GM23248 (cell line): Measurements from ENCODE around the gene IVNS1ABP. TPM values are rescaled to one million over a fixed set of nuclear protein-coding genes. Genes with fewer than 3 reads are reported as not detected.
"Not testable (repeated sequence)": the region's sequence is repeated elsewhere in the genome, so short reads cannot be mapped to it uniquely, and the experiment has no call there.

Experiments
- DNase-seq: peaks from one replicate; pipeline ENCODE4 v3.0.0-alpha.2; 2015
- H2AFZ ChIP-seq: fragments of 200-600 bp; sonication (generic); 2 replicates; pipeline ENCODE4 v1.6.1; 2016; ENCODE audit warnings: antibody characterized with exemption
- H3F3A ChIP-seq: fragments of 200-600 bp; sonication (generic); 2 replicates; pipeline ENCODE4 v1.6.1; 2016; ENCODE audit warnings: mild to moderate bottlenecking, antibody characterized with exemption, mixed run types; ENCODE audit not compliant: insufficient read depth
- H3K27ac ChIP-seq: fragments of 200-600 bp; sonication (generic); 2 replicates; pipeline ENCODE4 v1.5.1; 2016; ENCODE audit warnings: mild to moderate bottlenecking
- H3K27me3 ChIP-seq: fragments of 200-600 bp; sonication (generic); replicated peaks from 2 replicates; pipeline ENCODE4 v1.6.1; 2016; ENCODE audit warnings: mild to moderate bottlenecking; ENCODE audit not compliant: insufficient read depth
- H3K36me3 ChIP-seq: fragments of 200-600 bp; sonication (generic); 2 replicates; pipeline ENCODE4 v1.6.1; 2016; ENCODE audit warnings: low read depth, mild to moderate bottlenecking
- H3K4me1 ChIP-seq: fragments of 200-600 bp; sonication (generic); 2 replicates; pipeline ENCODE4 v1.6.1; 2016; ENCODE audit warnings: mild to moderate bottlenecking; ENCODE audit not compliant: insufficient read depth
- H3K4me2 ChIP-seq: fragments of 200-600 bp; sonication (generic); one replicate; pipeline ENCODE4 v1.6.1; 2016; ENCODE audit warnings: mild to moderate bottlenecking; ENCODE audit not compliant: unreplicated experiment
- H3K4me3 ChIP-seq: fragments of 200-600 bp; sonication (generic); 2 replicates; pipeline ENCODE4 v1.5.1; 2016; ENCODE audit warnings: mild to moderate bottlenecking
- H3K79me2 ChIP-seq: fragments of 200-600 bp; sonication (generic); 2 replicates; pipeline ENCODE4 v1.6.1; 2016; ENCODE audit warnings: mild to moderate bottlenecking; ENCODE audit not compliant: insufficient read depth
- H3K9ac ChIP-seq: fragments of 200-600 bp; sonication (generic); 2 replicates; pipeline ENCODE4 v1.6.1; 2016; ENCODE audit warnings: mild to moderate bottlenecking
- H3K9me2 ChIP-seq: fragments of 200-600 bp; sonication (generic); 2 replicates; pipeline ENCODE4 v1.6.1; 2016; ENCODE audit warnings: mixed run types, mild to moderate bottlenecking, moderate library complexity; ENCODE audit not compliant: insufficient read depth
- H3K9me3 ChIP-seq: fragments of 200-600 bp; sonication (generic); one replicate; pipeline ENCODE4 v1.6.1; 2017; ENCODE audit warnings: low read depth
- H4K20me1 ChIP-seq: fragments of 200-600 bp; sonication (generic); 2 replicates; pipeline ENCODE4 v1.6.0; 2016; ENCODE audit not compliant: insufficient read depth
- EZH2 ChIP-seq: fragments of 200-600 bp; sonication (generic); IDR thresholded peaks from 2 replicates; pipeline ENCODE4 v1.6.1; 2018; ENCODE audit warnings: antibody characterized with exemption, mild to moderate bottlenecking; ENCODE audit not compliant: insufficient read depth, poor library complexity, severe bottlenecking
- EZH2phosphoT487 ChIP-seq: fragments of 200-600 bp; sonication (generic); IDR thresholded peaks from 2 replicates; pipeline ENCODE4 v1.6.1; 2018; ENCODE audit warnings: antibody characterized with exemption, moderate library complexity, mild to moderate bottlenecking, low read depth; ENCODE audit not compliant: insufficient read depth
- WGBS, 2 experiments: methylation state at CpG; one replicate each; pipeline ENCODE4 v1.1.6; 2015 to 2017; ENCODE audit warnings: low lambda C conversion rate in 2 of 2, low coverage in 1 of 2; ENCODE audit errors: missing lambda C conversion rate in 2 of 2; 5-methylcytosine and 5-hydroxymethylcytosine counted together
- in situ Hi-C: fragments of 300-500 bp; cut with MboI; formaldehyde crosslinking; loops from 2 replicates; pipeline ENCODE4 v1.15.0; 2020
- polyA plus RNA-seq: library from polyadenylated mRNA; unstranded; fragments of >200 nt; fragmentation: Nextera tagmentation; extraction: Ambion mirVana; gene quantifications from 2 replicates; pipeline ENCODE4 v1.2.1, GENCODE V29; 2016
- small RNA-seq: library from RNA; depleted of rRNA; stranded (forward); fragments of <200 nt; gene quantifications from one replicate; pipeline ENCODE3, GENCODE V24; 2014; ENCODE audit warnings: low read depth, low replicate concordance
- total RNA-seq: library from RNA; depleted of rRNA; stranded (reverse); fragments of >200 nt; shearing (Covaris generic); gene quantifications from 2 replicates; pipeline ENCODE4 v1.2.3, GENCODE V29; 2014; rRNA removed

IVNS1ABP gene
- total and polyA plus RNA-seq, 2 experiments from 2014 or later: 51.4 to 52.0 TPM

- H3K27me3 ChIP-seq, in situ Hi-C loops, DNase-seq, H3K9me3 ChIP-seq, H3K36me3 ChIP-seq, H3K27ac ChIP-seq, H3K4me3 ChIP-seq, H3F3A ChIP-seq, H3K9me2 ChIP-seq, H3K79me2 ChIP-seq, H3K9ac ChIP-seq, H4K20me1 ChIP-seq, H3K4me1 ChIP-seq, H2AFZ ChIP-seq, H3K4me2 ChIP-seq: not testable (repeated sequence)
- 71% methylated on average over 1 of the region's 1 CpG; no CpG with 5 or more reads in 1 of the 2 experiments for WGBS, 2 experiments
These were observed 64.6 kb downstream of the IVNS1ABP start for GRCh38 chr1:185252404-185252803.

- H3K4me3 ChIP-seq, H3K9me2 ChIP-seq, H3K9me3 ChIP-seq, H3K9ac ChIP-seq, H2AFZ ChIP-seq, H3K27me3 ChIP-seq, DNase-seq, H3K4me2 ChIP-seq, in situ Hi-C loops, H4K20me1 ChIP-seq, H3K36me3 ChIP-seq, H3F3A ChIP-seq, H3K27ac ChIP-seq, H3K79me2 ChIP-seq, H3K4me1 ChIP-seq: not testable (repeated sequence)
- 97 to 100% methylated on average over 1 to 3 of the region's 4 CpGs for WGBS, 2 experiments
These were observed 65.1 kb downstream of the IVNS1ABP start for GRCh38 chr1:185251928-185252327.

GRCh38 chr1:185250063-185250462, 67.0 kb downstream of the IVNS1ABP start:
- H3K79me2 ChIP-seq: no peaks in the 10 kb centered on the region
- no peak overlapping the region for H3K27ac ChIP-seq
- H3K27me3 ChIP-seq: no peaks in the 10 kb centered on the region
- no peaks in the 10 kb centered on the region for H4K20me1 ChIP-seq
- no peaks in the 10 kb centered on the region for H3K9me2 ChIP-seq
- WGBS, 2 experiments: 96% methylated on average over 4 of the region's 4 CpGs
- H3K9ac ChIP-seq: no peak overlapping the region
- in situ Hi-C loops: no loop called here
- no peak overlapping the region for H3K4me3 ChIP-seq
- TF ChIP-seq EZH2: no peak
- TF ChIP-seq EZH2phosphoT487: no peak
- H3K4me1 ChIP-seq: peaks cover 6% of the 10 kb centered on the region; the same call in 1 of the 2 replicates
- H3K4me2 ChIP-seq: no peak overlapping the region
- DNase-seq: no peak
- H3K36me3 ChIP-seq: no peaks in the 10 kb centered on the region
- no peak overlapping the region for H2AFZ ChIP-seq
- no peaks in the 10 kb centered on the region for H3K9me3 ChIP-seq
- H3F3A ChIP-seq: no peaks in the 10 kb centered on the region

GRCh38 chr1:185249563-185249962, 67.5 kb downstream of the IVNS1ABP start:
- Histone ChIP-seq H3K36me3 (no peaks in the 10 kb centered on the region), H3K27me3 (no peaks in the 10 kb centered on the region), H3K4me1 (peaks cover 9% of the 10 kb centered on the region), H3F3A (no peaks in the 10 kb centered on the region), H2AFZ (no peak overlapping the region), H3K79me2 (no peaks in the 10 kb centered on the region), H4K20me1 (no peaks in the 10 kb centered on the region), H3K4me2 (no peak overlapping the region), H3K9me2 (no peaks in the 10 kb centered on the region), H3K4me3 (no peak overlapping the region), H3K27ac (no peak overlapping the region), H3K9me3 (no peaks in the 10 kb centered on the region), H3K9ac (no peak overlapping the region)
- TF ChIP-seq EZH2 (no peak), EZH2phosphoT487 (no peak)
- DNase-seq: no peak
- WGBS, 2 experiments: 59 to 68% methylated on average over 2 of the region's 2 CpGs
- in situ Hi-C loops: no loop called here

Small RNA genes within 50 kb of the gene (small RNA-seq; reads per million reads assigned to genes)
- gene RF00019: not detected

Other genes with a start within 250 kb of the IVNS1ABP start
- gene TRMT1L, start 160.3 kb downstream of the IVNS1ABP start, total RNA-seq: 5.1 and 13.2 TPM in 2 replicates
- 9.2 and 9.8 TPM in 2 replicates for gene TRMT1L, start 160.3 kb downstream of the IVNS1ABP start, polyA plus RNA-seq
- 1.0 and 2.8 TPM in 2 replicates for gene SWT1, start 160.1 kb downstream of the IVNS1ABP start, total RNA-seq
- 1.6 and 2.8 TPM in 2 replicates for gene SWT1, start 160.1 kb downstream of the IVNS1ABP start, polyA plus RNA-seq